HepG2 (cell line): ENCODE data around the gene ADAMTSL4. TPM values are rescaled to one million over a fixed set of nuclear protein-coding genes. Genes with fewer than 3 reads are reported as not detected.

ENCODE experiments used
- CREB1 ChIP-seq, 2 experiments: fragments of 450-650 bp in 1 of 2; IDR thresholded peaks; 2 replicates each; pipeline ENCODE4 v1.6.1; 2016 to 2017; ENCODE audit warnings: control low read depth in 1 of 2, mild to moderate bottlenecking in 1 of 2, missing compliant biosample characterization in 1 of 2, missing genetic modification characterization in 1 of 2
- DNMT3B ChIP-seq: conservative IDR thresholded peaks from 2 replicates; pipeline ENCODE4 v1.6.1; 2016; ENCODE audit warnings: missing biosample characterization, control low read depth
- GATAD2A ChIP-seq: IDR thresholded peaks from 2 replicates; pipeline ENCODE4 v1.6.1; 2016
- GLI4 ChIP-seq: sonication (generic); formaldehyde crosslinking; IDR thresholded peaks from 2 replicates; pipeline ENCODE4 v1.5.1; 2020; ENCODE audit warnings: missing genetic modification reagents, mild to moderate bottlenecking, moderate library complexity, borderline replicate concordance
- MTA3 ChIP-seq: sonication (generic); formaldehyde crosslinking; IDR thresholded peaks from 2 replicates; pipeline ENCODE4 v1.4.0; 2020; ENCODE audit warnings: missing genetic modification reagents
- NR1H2 ChIP-seq: sonication (generic); formaldehyde crosslinking; IDR thresholded peaks from 2 replicates; pipeline ENCODE4 v1.8.1; 2022; ENCODE audit warnings: low read depth, missing genetic modification reagents, borderline replicate concordance
- SOX5 ChIP-seq: IDR thresholded peaks from 2 replicates; pipeline ENCODE4 v1.6.1; 2016; ENCODE audit warnings: borderline replicate concordance
- YEATS2 ChIP-seq: sonication (generic); formaldehyde crosslinking; IDR thresholded peaks from 2 replicates; pipeline ENCODE4 v1.4.0; 2020; ENCODE audit warnings: missing genetic modification reagents, borderline replicate concordance
- ZFP41 ChIP-seq: sonication (generic); formaldehyde crosslinking; IDR thresholded peaks from 2 replicates; pipeline ENCODE4 v1.4.0; 2020; ENCODE audit warnings: mild to moderate bottlenecking, missing genetic modification reagents, borderline replicate concordance
- ZNF12 ChIP-seq: sonication (generic); formaldehyde crosslinking; IDR thresholded peaks from 2 replicates; pipeline ENCODE4 v1.5.0; 2020; ENCODE audit warnings: missing genetic modification reagents
- ZSCAN21 ChIP-seq: sonication (generic); formaldehyde crosslinking; IDR thresholded peaks from 2 replicates; pipeline ENCODE4 v1.8.0; 2022; ENCODE audit warnings: mild to moderate bottlenecking, missing genetic modification reagents, moderate library complexity, borderline replicate concordance
- polyA plus RNA-seq, 8 experiments: library from polyadenylated mRNA; depleted of rRNA in 3 of 8; stranded (reverse) in 7 of 8; unstranded in 1 of 8; fragments of >200 nt; fragmentation: Illumina TruSeq in 4 of 8; extraction: Trizol in 4 of 8; gene quantifications; 2 replicates each; pipeline versions ENCODE4 v1.2.1 to v1.2.3, GENCODE V29; 2011 to 2016; ENCODE audit warnings: low read depth in 4 of 8, missing spikeins in 1 of 8, mixed read lengths in 1 of 8; ENCODE audit not compliant: insufficient read depth in 1 of 8
- total RNA-seq, 5 experiments: library from RNA; depleted of rRNA; stranded (reverse); fragments of >200 nt; fragmentation: Illumina TruSeq; extraction: Trizol; gene quantifications; 2 replicates each; pipeline ENCODE4 v1.2.3, GENCODE V29; 2016; ENCODE audit warnings: low read depth in 1 of 5
- TF ChIP-seq, protein P1 (sequence below): sonication (generic); formaldehyde crosslinking; IDR thresholded peaks from 2 replicates; pipeline ENCODE4 v1.4.0; 2020; ENCODE audit warnings: mild to moderate bottlenecking, missing genetic modification reagents
- TF ChIP-seq, protein P2 (sequence below): sonication (generic); formaldehyde crosslinking; IDR thresholded peaks from 2 replicates; pipeline ENCODE4 v1.5.0; 2020; ENCODE audit warnings: mild to moderate bottlenecking, missing genetic modification reagents, moderate library complexity
- TF ChIP-seq, protein P3 (sequence below): sonication (generic); formaldehyde crosslinking; conservative IDR thresholded peaks from 2 replicates; pipeline ENCODE4 v1.8.0; 2022; ENCODE audit warnings: missing genetic modification reagents

The ADAMTSL4 gene
- total and polyA plus RNA-seq, 2 of the 13 experiments (the other 11 are each of a cell fraction or from before 2014, with no cell fraction given), result 3.9 to 16.4 TPM

DNA sequence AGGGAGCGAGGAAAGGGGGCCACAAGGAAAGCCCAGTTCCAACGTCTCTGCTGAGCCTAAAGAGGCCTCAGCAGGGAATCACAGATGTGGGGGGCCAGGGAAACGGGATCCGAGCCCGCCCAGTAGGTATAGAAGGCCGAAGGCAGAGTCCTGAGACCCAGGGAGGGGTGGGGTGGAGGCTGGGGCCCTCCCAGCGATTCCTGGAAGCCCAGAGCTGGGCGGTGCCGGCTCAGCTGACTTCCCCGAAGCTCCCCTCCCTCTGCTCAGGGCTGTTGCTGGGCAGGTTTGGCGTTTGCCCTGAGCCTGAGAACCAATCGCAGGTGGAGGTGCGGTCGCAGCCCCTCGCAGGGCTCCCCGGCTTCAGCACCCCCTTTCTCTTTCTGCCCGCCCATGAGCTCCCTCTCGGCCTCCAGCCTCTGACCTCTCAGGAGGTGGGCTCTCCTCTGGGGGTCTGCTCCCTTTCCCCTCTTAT is 12.8 kb downstream of the ADAMTSL4 start (continued):
- TF ChIP-seq, protein P1, sequence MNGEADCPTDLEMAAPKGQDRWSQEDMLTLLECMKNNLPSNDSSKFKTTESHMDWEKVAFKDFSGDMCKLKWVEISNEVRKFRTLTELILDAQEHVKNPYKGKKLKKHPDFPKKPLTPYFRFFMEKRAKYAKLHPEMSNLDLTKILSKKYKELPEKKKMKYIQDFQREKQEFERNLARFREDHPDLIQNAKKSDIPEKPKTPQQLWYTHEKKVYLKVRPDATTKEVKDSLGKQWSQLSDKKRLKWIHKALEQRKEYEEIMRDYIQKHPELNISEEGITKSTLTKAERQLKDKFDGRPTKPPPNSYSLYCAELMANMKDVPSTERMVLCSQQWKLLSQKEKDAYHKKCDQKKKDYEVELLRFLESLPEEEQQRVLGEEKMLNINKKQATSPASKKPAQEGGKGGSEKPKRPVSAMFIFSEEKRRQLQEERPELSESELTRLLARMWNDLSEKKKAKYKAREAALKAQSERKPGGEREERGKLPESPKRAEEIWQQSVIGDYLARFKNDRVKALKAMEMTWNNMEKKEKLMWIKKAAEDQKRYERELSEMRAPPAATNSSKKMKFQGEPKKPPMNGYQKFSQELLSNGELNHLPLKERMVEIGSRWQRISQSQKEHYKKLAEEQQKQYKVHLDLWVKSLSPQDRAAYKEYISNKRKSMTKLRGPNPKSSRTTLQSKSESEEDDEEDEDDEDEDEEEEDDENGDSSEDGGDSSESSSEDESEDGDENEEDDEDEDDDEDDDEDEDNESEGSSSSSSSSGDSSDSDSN (CRISPR knock-in tag), result peak; percentile 8; the same call in 1 of the 2 replicates
- TF ChIP-seq DNMT3B (CRISPR knock-in tag), result no peak
- TF ChIP-seq YEATS2 (CRISPR knock-in tag), result peak; percentile 57; the same call in 1 of the 2 replicates
- TF ChIP-seq ZNF12 (CRISPR knock-in tag), result no peak
- TF ChIP-seq NR1H2 (CRISPR knock-in tag), result no peak
- no peak for TF ChIP-seq GLI4 (CRISPR knock-in tag)
- no peak for TF ChIP-seq ZFP41
- TF ChIP-seq, protein P2, sequence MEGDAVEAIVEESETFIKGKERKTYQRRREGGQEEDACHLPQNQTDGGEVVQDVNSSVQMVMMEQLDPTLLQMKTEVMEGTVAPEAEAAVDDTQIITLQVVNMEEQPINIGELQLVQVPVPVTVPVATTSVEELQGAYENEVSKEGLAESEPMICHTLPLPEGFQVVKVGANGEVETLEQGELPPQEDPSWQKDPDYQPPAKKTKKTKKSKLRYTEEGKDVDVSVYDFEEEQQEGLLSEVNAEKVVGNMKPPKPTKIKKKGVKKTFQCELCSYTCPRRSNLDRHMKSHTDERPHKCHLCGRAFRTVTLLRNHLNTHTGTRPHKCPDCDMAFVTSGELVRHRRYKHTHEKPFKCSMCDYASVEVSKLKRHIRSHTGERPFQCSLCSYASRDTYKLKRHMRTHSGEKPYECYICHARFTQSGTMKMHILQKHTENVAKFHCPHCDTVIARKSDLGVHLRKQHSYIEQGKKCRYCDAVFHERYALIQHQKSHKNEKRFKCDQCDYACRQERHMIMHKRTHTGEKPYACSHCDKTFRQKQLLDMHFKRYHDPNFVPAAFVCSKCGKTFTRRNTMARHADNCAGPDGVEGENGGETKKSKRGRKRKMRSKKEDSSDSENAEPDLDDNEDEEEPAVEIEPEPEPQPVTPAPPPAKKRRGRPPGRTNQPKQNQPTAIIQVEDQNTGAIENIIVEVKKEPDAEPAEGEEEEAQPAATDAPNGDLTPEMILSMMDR (CRISPR knock-in tag), result no peak
- TF ChIP-seq GATAD2A, result peak; percentile 85
- TF ChIP-seq, protein P3, sequence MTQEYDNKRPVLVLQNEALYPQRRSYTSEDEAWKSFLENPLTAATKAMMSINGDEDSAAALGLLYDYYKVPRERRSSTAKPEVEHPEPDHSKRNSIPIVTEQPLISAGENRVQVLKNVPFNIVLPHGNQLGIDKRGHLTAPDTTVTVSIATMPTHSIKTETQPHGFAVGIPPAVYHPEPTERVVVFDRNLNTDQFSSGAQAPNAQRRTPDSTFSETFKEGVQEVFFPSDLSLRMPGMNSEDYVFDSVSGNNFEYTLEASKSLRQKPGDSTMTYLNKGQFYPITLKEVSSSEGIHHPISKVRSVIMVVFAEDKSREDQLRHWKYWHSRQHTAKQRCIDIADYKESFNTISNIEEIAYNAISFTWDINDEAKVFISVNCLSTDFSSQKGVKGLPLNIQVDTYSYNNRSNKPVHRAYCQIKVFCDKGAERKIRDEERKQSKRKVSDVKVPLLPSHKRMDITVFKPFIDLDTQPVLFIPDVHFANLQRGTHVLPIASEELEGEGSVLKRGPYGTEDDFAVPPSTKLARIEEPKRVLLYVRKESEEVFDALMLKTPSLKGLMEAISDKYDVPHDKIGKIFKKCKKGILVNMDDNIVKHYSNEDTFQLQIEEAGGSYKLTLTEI, result no peak
- TF ChIP-seq CREB1 (IDR thresholded peaks at IDR 0.05), result peak; percentile 40; the same call in 1 of the 2 replicates
- TF ChIP-seq CREB1 (CRISPR knock-in tag; IDR thresholded peaks at IDR 0.05), result peak; percentile 48; the same call in 1 of the 2 replicates
- TF ChIP-seq MTA3 (CRISPR knock-in tag), result no peak
- peak; percentile 66; the same call in 1 of the 2 replicates for TF ChIP-seq SOX5
- peak; percentile 22; the same call in 1 of the 2 replicates for TF ChIP-seq ZSCAN21 (CRISPR knock-in tag)
